AG08395 (cell line): ENCODE results near the gene CBR1.
"Not testable (repeated sequence)": the region's sequence is repeated elsewhere in the genome, so short reads cannot be mapped to it uniquely, and the experiment has no call there.

Source experiments
- DNase-seq: peaks from one replicate; pipeline ENCODE4 v3.0.0; 2012; ENCODE audit warnings: mixed read lengths, low spot score

The CBR1 gene

DNA sequence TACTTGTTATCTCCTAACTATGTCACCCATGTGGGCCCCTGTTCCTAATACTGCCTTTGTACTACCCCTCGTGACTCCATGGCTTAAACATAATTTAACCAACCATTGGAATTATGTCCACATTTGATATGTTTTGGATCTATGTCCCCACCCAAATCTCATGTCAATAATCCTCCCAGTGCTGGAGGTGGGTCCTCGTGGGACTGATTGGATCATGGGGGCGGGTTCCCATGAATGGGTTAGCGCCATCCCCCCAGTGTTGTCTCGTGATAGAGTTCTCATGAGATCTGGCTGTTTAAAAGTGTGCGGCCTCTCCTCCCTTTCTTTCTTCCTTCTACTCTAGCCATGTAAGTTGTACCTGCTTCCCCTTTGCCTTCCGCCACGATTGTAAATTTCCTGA lies 9.8 kb downstream of the CBR1 start:
- no peak for DNase-seq

- no peak for DNase-seq
Measured at GRCh38 chr21:36080386-36080785, 10.6 kb downstream of the CBR1 start.

- no peak for DNase-seq
Measured at GRCh38 chr21:36082237-36082664, 12.4 kb downstream of the CBR1 start.

DNA sequence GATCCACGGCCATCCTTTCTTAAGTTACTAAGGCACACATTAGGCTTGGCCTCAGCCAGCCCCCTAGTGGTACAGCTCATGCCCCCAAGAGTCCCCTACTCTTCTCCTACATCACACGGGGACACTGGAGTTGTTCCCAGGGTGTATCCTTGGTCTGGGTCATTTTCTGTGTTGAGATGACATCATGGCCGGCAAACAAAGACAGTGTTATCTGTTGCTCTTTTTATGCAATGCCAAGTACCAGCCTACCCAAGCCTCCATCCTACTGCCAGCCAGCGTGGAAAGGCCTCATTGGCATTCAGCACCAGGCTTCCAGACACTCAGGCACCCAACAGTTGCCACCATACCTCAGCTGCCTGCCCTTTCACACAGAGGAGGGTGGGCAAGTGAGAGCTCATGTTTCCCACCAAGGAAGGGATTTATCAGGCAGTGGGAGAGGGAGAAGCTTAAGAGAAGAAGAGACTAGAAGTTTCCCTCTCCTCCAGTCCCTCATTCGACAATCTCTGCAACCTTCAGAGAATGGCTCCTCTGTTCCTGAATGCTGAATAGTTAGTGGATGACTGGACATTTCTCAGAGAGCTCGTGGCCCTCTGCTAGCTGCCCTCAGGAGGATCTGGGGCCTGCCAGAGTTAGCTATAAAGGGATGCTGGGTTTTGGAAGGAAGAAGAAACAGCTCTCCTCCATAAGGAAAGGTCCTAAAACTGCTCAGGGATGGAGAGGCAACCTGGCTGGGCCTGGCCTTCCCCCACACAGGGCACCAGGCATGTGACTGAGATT lies 17.7 kb downstream of the CBR1 start:
- no peak for DNase-seq

GRCh38 chr21:36089946-36090345 lies 20.1 kb downstream of the CBR1 start:
- no peak for DNase-seq

- DNase-seq, result no peak
Measured at GRCh38 chr21:36092681-36093080, 22.9 kb downstream of the CBR1 start.

DNA sequence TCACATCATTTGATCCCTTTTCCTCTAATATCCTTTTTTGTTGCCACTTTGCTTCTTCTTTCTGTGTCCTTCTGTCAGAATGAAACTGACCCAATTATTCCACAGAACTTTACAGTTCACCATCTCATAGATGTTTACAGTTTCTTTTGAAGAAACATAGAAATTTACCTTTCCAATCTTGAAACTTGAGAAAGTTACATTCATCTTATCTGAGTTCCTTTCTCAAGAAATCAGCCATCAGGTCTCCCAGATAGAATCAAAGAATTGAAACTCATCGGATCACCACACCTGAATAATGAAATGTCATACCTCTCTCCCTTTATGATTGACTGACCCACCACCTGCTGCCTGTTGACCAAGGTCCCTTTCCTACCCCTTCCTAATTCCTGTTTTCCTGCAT lies 23.7 kb downstream of the CBR1 start:
- DNase-seq, result no peak

GRCh38 chr21:36096398-36097290 lies 26.8 kb downstream of the CBR1 start:
- no peak for DNase-seq

- no peak for DNase-seq
Measured at GRCh38 chr21:36097427-36098181, 27.8 kb downstream of the CBR1 start.

- DNase-seq, result no peak
Measured at GRCh38 chr21:36098182-36098532, 28.3 kb downstream of the CBR1 start.

DNA sequence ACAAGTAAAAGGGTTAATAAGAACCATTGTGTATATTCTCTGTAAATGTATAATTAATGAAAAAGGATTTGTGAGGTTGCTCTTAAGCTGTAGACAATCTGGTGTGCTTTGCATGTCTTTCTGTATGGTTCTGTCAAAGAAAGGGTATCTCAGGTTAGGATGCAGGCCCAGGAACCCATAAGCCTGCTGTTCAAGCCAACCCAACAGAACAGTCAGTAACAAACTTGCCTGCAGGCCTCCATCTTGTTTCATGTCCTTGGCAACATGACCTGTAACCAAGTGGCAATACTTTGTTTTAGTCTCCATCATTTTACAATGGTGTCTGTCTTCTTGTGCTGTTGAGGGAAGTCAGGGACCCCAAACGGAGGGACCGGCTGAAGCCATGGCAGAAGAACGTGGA lies 29.2 kb downstream of the CBR1 start:
- no peak for DNase-seq

DNA sequence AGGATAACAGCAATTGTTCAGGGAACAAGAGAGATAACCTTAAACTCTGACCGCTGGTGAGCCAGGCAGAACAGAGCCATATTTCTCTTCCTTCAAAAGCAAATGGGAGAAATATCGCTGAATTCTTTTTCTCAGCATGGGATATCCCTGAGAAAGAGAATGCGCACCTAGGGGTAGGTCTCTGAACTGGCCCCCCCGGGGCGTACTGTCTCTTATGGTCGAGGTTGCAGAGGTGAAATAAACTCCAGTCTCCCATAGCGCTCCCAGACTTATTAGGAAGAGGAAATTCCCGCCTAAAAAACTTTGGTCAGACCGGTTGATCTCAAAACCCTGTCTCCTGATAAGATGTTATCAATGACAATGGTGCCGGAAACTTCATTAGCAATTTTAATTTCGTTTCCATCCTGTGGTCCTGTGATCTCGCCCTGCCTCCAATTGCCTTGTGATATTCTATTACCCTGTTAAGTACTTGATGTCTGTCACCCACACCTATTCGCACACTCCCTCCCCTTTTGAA lies 29.9 kb downstream of the CBR1 start:
- DNase-seq, result not testable (repeated sequence)

GRCh38 chr21:36100971-36101641 lies 31.3 kb downstream of the CBR1 start:
- DNase-seq, result no peak

DNA sequence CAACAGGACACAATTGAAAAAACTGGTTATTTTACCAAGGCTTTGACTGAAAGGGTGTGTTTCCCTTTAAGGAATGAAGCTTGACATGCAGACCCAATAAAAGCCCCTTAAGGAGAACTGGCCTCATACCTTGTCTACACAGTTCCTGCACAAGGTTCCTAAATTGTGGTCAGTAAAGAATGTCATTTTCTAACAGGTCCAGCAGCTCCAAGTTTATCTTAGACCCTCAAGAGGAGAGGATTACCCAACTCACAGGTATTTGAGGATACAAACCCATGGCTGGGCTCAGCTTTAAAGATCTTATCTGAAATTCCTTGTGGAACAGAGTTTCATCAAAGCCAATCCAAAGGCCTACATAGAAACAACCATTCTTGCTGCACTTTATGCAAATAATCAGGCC lies 33.6 kb downstream of the CBR1 start:
- DNase-seq, result no peak

DNA sequence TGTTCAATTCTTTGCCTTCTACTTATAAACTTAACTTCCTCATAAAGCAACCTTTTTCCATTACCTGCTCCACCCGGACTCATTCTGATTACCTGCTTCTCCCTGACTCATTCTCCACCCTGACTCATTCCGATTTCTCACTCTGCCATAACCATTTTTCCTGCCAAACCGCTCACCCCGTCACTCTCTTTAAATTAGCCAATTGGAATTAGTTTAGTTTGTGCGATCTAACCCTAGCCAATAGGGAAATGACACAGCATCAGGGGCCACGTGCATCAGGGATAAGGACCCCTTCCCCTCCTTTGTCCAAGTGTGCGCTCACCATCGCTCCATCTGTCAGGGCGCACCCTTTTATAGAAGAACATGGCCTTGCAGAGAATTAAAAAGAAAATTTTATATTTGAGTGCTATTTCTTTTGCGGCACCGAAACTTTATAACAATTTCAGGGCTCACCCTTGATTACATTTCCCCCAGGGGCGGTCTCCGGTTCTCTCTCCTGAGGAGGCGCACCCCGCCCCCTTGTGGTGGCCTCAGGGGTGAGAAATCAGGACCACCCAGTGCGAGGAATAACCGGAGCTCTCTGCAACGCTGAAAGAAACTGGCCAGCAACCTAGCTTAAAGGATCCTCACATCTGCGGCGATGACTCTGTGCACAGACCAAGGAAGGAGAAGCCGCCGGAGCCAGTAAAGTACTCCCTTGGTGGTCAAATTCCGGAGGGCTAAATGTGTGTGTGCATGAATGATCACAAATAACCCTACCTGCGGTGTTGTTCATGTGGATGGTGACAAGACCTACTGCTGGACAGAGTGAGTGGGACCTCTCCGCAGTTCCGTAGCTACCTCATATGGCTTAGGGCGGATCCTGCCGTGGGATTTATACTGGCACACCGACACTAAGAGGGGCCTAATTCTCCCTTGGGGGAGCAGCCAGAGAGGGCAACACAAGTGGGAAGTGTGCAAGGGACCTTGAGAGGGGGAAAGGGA lies 34.8 kb downstream of the CBR1 start:
- DNase-seq, result no peak

- no peak for DNase-seq
Measured at GRCh38 chr21:36105327-36105842, 35.6 kb downstream of the CBR1 start.

GRCh38 chr21:36109868-36110267 lies 40.0 kb downstream of the CBR1 start:
- no peak for DNase-seq

DNA sequence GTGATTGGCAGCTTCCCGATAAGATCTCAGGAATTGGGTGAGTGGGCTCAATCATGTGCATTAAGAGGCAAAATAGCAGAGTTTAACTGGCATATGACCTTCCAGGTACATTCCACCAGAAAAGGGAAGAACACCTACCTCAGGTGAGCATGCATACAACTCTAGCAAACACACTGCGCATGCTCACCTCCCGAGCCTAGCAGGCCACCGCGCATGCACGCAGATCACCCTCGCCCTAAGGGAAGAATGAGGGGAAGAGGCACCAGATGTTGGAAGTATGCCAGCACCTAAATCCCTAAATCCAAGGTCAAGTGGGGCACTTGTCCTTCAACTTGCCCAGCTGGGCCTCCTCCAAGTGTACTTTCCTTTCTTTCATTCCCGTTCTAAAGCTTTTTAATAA lies 41.4 kb downstream of the CBR1 start:
- DNase-seq, result no peak

DNA sequence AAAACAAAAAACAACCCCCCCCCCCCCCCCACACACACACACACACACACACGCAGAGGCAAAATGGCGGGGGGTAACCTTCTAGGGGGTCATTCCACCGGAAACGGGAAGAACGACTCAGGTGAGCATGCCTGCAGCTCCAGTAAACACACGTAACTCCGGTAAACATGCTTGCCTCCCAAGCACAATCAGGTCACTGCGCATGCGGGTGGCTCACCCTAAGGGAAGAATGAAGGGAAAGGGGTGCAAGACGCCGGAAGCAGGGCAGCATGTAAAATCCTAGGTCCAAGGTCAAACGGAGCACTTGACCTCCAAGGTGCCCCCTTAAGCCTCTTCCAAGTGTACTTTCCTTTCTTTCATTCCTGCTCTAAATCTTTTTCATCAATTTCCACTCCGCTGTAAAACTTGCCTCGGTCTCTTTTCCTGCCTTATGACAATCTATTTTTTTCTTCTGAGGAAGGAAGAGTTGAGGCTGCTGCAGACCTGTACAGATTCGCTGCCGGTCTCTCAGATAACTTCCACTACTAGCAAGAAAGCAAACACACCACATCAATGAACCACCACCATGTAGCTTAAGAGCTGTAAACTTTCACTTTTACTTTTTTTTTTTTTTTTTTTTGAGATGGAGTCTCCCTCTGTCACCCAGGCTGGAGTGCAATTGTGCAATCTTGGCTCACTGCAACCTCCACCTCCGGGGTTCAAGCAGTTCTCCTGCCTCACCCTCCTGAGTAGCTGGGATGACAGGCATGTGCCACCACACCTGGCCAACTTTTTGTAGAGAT lies 44.0 kb downstream of the CBR1 start:
- DNase-seq, result no peak
